Measurements from ENCODE around the gene LENG8. TPM values are rescaled to one million over a fixed set of nuclear protein-coding genes. Genes with fewer than 3 reads are reported as not detected.

The LENG8 gene
- total and polyA plus RNA-seq, 2 of the 4 experiments (the other 2 are of a cell fraction), result 21.1 to 93.9 TPM

GRCh38 chr19:54428323-54429175, 20.4 kb upstream of the LENG8 start:
- H2BK120ac ChIP-seq (ENCODE audit: low read depth, low read length), result no peak overlapping the region
- no peak overlapping the region for H3K4me2 ChIP-seq (ENCODE audit: low read depth, low read length)
- intact Hi-C loops (cut with micrococcal nuclease), result no loop called here
- no peak overlapping the region for H2BK15ac ChIP-seq (ENCODE audit: low read depth, low read length)
- H3K14ac ChIP-seq (replicated peaks; ENCODE audit: low read depth, low read length), result no peak overlapping the region
- peak overlapping the region; percentile 24 for H2AK9ac ChIP-seq (replicated peaks; ENCODE audit: low read depth, low read length, poor library complexity)
- no peak overlapping the region for H2BK20ac ChIP-seq (ENCODE audit: low read depth, low read length)
- no peak for DNase-seq
- CTCF ChIA-PET, result no interaction called here
- no peaks in the 10 kb centered on the region for H3K36me3 ChIP-seq (ENCODE audit: control insufficient read depth, insufficient read depth, low read length)
- H3K4ac ChIP-seq (ENCODE audit: low read depth, low read length), result no peak overlapping the region
- H4K5ac ChIP-seq (ENCODE audit: low read depth, low read length), result no peak overlapping the region
- no peak overlapping the region for H3K18ac ChIP-seq (ENCODE audit: low read depth, low read length)
- H2BK5ac ChIP-seq (ENCODE audit: low read depth, low read length, poor library complexity, severe bottlenecking), result no peak overlapping the region
- no peaks in the 10 kb centered on the region for H3K9me1 ChIP-seq (ENCODE audit: insufficient read depth, low read length)
- H3K4me3 ChIP-seq (ENCODE audit: insufficient read depth, low read depth, low read length), result no peak overlapping the region
- no peaks in the 10 kb centered on the region for H3K9me3 ChIP-seq (ENCODE audit: control insufficient read depth, insufficient read depth, low read length)
- H3K4me1 ChIP-seq (ENCODE audit: control insufficient read depth, insufficient read depth, low read length), result 0 out of 2 replicates have a peak, but pooled peaks cover 2% of the 10 kb centered on the region
- in situ Hi-C loops (cut with MboI; ENCODE audit: low sequenced_read_pairs), result no loop called here
- WGBS, 2 experiments (ENCODE audit: extremely low coverage in 2 of 2, insufficient read length in 1 of 2), result 68% methylated on average over 3 of the region's 11 CpGs; no CpG with 5 or more reads in 1 of the 2 experiments
- no peaks in the 10 kb centered on the region for H3K79me1 ChIP-seq (ENCODE audit: low read depth in 1 of 2, low read length in 2 of 2)
- no peaks in the 10 kb centered on the region; the same call in 1 of the 2 replicates for H4K20me1 ChIP-seq (ENCODE audit: insufficient read depth, low read length)
- no peak overlapping the region for H4K91ac ChIP-seq (ENCODE audit: insufficient read depth, low read depth, low read length)
- POLR2A ChIA-PET (ENCODE audit: unreplicated experiment), result no interaction called here
- no peak for ATAC-seq (ENCODE audit: low read depth)
- H3K27ac ChIP-seq (ENCODE audit: insufficient read depth, low read length), result no peak overlapping the region
- no peak overlapping the region for H3K23ac ChIP-seq (ENCODE audit: low read depth, low read length)
- H2AK5ac ChIP-seq (ENCODE audit: low read depth, low read length), result no peak overlapping the region
- H4K8ac ChIP-seq (ENCODE audit: low read depth in 2 of 2, low read length in 2 of 2), result no peak overlapping the region
- H3K27me3 ChIP-seq (ENCODE audit: control insufficient read depth, insufficient read depth, low read length), result peaks cover 11% of the 10 kb centered on the region; the same call in 1 of the 2 replicates
- no peak overlapping the region for H3K9ac ChIP-seq (ENCODE audit: low read depth, low read length)
- BruUV-seq (replicated peaks), result no TSS peak
- no peak overlapping the region for H3K56ac ChIP-seq (ENCODE audit: extremely low read depth, insufficient read depth, low read length)
- no peak overlapping the region for H2AFZ ChIP-seq (replicated peaks; ENCODE audit: low read length, poor library complexity)
- dilution Hi-C loops (cut with HindIII; ENCODE audit: low sequenced_read_pairs, unreplicated experiment), result no loop called here
- TF ChIP-seq CEBPB (IDR thresholded peaks at IDR 0.05; ENCODE audit: low read depth, low read length), result no peak
- no peak for TF ChIP-seq RCOR1 (IDR thresholded peaks at IDR 0.05; ENCODE audit: insufficient replicate concordance, low read length)
- TF ChIP-seq NFE2L2 (IDR thresholded peaks at IDR 0.05; ENCODE audit: low read depth, low read length), result no peak
- TF ChIP-seq, protein P1, sequence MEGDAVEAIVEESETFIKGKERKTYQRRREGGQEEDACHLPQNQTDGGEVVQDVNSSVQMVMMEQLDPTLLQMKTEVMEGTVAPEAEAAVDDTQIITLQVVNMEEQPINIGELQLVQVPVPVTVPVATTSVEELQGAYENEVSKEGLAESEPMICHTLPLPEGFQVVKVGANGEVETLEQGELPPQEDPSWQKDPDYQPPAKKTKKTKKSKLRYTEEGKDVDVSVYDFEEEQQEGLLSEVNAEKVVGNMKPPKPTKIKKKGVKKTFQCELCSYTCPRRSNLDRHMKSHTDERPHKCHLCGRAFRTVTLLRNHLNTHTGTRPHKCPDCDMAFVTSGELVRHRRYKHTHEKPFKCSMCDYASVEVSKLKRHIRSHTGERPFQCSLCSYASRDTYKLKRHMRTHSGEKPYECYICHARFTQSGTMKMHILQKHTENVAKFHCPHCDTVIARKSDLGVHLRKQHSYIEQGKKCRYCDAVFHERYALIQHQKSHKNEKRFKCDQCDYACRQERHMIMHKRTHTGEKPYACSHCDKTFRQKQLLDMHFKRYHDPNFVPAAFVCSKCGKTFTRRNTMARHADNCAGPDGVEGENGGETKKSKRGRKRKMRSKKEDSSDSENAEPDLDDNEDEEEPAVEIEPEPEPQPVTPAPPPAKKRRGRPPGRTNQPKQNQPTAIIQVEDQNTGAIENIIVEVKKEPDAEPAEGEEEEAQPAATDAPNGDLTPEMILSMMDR (conservative IDR thresholded peaks at IDR 0.05; ENCODE audit: low read depth, low read length), result no peak

All from IMR-90 (cell line).